GM12865 (cell line): Measurements from ENCODE around the gene MED8.

Experiments
- DNase-seq: peaks from one replicate; pipeline ENCODE4 v3.0.0; 2010; ENCODE audit warnings: low read depth
- H3K4me3 ChIP-seq: 2 replicates; pipeline ENCODE4 v1.5.1; 2011; ENCODE audit warnings: mild to moderate bottlenecking, low read depth, low read length, control low read depth
- TF ChIP-seq, protein P1 (sequence below): IDR thresholded peaks from 2 replicates; pipeline ENCODE4 v1.5.1; 2011; ENCODE audit warnings: low read length, control low read depth, low read depth, inconsistent platforms; ENCODE audit not compliant: insufficient read depth; ENCODE audit errors: missing control alignments

MED8 gene

DNA sequence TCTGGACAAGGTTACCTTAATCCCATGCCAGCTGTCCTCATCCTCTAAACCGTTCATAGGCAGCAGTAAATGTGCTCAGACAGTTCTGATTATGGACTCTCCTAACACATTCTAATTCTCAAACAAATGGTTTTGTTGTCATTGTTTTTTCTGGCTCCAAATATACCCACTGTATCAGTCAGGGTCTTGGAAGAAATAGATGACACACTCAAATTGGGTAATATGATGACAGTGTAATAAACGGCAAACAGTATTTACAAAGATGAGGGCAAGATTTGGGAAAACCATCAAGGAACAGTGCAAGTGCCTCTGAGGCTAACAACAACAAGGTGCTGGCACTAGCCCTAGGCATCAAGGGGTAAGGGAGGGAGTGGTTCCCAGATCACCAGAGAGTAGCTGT lies 35.1 kb downstream of the MED8 start:
- no peak overlapping the region for H3K4me3 ChIP-seq
- DNase-seq: no peak
- TF ChIP-seq, protein P1, sequence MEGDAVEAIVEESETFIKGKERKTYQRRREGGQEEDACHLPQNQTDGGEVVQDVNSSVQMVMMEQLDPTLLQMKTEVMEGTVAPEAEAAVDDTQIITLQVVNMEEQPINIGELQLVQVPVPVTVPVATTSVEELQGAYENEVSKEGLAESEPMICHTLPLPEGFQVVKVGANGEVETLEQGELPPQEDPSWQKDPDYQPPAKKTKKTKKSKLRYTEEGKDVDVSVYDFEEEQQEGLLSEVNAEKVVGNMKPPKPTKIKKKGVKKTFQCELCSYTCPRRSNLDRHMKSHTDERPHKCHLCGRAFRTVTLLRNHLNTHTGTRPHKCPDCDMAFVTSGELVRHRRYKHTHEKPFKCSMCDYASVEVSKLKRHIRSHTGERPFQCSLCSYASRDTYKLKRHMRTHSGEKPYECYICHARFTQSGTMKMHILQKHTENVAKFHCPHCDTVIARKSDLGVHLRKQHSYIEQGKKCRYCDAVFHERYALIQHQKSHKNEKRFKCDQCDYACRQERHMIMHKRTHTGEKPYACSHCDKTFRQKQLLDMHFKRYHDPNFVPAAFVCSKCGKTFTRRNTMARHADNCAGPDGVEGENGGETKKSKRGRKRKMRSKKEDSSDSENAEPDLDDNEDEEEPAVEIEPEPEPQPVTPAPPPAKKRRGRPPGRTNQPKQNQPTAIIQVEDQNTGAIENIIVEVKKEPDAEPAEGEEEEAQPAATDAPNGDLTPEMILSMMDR: no peak

DNA sequence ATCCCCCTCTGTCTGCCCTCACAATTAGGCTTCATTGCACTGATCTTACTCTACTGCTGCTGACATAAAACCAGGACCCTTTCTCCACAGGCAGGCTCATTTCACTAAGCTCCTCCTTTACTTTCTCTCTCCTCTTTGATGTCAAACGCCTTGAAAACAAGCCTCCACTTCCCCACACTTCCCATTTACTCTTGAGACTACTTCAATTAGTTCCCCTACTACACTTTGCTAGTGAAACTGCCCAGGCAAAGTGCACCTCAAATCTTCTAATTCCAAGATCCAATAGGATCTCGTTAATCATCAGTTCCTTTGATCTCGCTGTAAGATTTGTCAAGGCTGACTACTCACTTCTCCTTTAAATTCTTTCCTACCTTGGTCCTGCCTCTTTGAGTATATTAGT lies 36.7 kb downstream of the MED8 start:
- DNase-seq: no peak
- no peak overlapping the region for H3K4me3 ChIP-seq
- TF ChIP-seq, protein P1: no peak

DNA sequence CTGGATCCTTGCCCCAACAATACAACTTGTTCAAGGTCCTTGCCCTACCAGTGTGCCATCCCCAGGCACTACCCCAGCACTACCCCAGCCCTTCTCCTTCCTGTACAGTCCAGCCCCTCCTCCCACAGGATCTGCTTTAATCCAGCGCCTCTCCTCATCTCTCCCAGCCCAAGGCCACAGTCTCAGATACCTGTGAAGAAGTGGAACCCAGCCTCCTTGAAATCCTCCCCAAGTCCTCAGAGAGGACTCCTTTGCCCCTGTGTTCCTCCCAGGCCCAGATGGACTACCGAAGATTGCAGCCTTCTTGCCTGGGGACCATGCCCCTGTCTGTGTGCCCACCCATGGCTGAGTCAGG lies 37.3 kb downstream of the MED8 start:
- H3K4me3 ChIP-seq: no peak overlapping the region
- TF ChIP-seq, protein P1: no peak
- no peak for DNase-seq

DNA sequence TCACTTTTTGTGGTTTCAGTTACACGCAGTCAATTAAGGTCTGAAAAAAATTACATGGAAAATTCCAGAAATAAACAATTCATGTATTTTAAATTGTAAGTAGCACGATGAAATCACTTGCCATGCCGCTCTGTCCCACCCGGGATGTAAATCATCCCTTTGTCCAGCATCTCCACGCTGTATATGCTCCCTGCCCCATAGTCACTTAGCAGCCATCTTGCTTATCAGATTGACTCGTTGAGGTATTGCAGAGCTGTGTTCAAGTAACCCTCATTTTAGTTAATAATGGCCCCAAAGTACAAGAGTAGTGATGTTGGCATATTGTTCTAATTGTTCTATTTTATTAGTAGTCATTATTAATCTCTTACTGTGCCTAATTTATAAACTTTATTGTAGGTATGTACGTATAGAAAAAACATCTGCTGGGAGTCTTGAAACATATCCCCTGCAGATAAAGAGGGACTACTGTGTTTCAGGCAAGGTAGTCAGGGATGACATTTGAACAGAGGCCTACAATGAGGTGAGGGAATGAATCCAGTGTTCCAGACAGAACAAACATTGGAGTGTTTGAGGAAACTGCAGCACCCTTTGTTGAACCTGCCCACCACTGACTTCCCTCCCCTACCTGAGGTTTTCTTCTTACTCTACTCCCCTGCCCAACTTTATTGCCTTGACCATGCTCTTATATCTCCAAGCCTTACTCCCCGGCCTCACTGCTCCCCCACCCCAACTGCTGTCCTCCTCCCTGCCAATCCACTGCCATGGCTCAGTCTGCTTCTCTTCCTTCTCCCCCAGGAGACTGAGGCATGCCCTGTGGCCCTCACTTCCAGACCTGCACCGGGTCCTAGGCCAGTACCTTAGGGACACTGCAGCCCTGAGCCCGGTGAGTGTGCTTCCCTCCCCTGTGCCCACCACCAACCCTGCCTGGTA lies 37.9 kb downstream of the MED8 start:
- TF ChIP-seq, protein P1: no peak
- no peak overlapping the region for H3K4me3 ChIP-seq
- no peak for DNase-seq

DNA sequence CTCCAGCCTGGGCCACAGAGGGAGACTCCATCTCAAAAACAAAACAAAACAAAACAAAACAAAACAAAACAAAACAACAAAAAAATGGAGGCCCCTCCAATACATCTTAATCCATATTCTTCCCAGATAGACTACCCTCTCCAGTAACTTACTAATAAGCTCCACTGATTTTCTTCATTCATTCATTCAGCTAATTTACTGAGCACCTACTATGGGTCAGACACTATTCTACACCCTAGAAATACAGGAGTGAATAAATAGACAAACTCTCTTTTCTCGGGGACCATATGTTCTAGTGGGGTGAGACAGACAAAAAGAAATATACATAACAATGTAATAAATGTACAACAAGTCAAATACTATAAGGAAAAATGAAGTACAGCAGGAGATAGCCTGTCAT lies 38.6 kb downstream of the MED8 start:
- no peak overlapping the region for H3K4me3 ChIP-seq
- TF ChIP-seq, protein P1: no peak
- DNase-seq: no peak

DNA sequence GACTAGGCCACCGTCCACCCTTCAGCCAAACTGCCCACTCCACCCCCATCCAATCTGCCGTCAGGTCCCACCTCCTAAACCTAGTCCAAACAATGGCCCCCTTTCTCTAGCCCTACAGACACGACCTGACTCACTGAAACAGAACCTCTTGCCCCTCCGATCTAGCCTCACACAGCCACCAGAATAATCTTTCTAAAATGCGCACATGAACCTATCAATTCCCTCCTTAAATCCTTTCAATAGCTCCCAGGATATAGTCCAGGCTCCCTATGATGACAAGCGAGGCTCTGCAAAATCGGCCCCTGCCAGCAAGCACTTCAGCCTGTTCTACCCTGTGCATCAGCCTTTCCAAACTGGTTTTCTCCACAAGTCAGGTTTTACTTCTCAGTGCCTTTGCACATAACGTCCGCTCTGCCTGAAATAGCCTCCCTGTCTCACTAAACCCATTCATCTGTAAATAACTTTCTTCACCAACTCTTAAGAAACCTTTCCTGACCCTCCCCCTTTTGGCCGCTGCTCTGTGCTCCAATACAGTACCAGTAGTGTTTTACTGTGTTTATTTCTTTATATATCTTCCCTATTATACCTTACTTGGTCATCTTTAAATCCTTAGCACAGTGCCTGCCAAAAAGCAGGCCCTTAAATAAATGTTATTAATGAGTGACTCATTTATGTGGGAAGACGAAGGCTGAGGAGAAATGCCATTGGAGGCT lies 39.9 kb downstream of the MED8 start:
- H3K4me3 ChIP-seq: peak overlapping the region; percentile 79
- TF ChIP-seq, protein P1: no peak
- peak; percentile 63 for DNase-seq
